Psoas muscle (tissue), 8 donors: ENCODE data around the gene CARHSP1. TPM values are rescaled to one million over a fixed set of nuclear protein-coding genes. Genes with fewer than 3 reads are reported as not detected.

ENCODE experiments used
- ATAC-seq, 4 donors: fragments of 200-7000 bp; cut with Tn5 transposase; one replicate each; pipeline ENCODE4 v1.9.1; 2020; ENCODE audit warnings: moderate library complexity in 3 of 4, mild to moderate bottlenecking in 2 of 4
- DNase-seq, 2 donors: peaks; one replicate each; pipeline ENCODE4 v3.0.0-alpha.2; 2020
- H3K27ac ChIP-seq: fragments of 200-600 bp; one replicate; pipeline ENCODE4 v1.8.0; 2022
- H3K27me3 ChIP-seq, 3 donors: fragments of 200-600 bp in 1 of 3; one replicate each; pipeline versions ENCODE4 v1.6.1 to v1.8.0; 2013 to 2022; ENCODE audit warnings: low read length in 2 of 3, mild to moderate bottlenecking in 2 of 3, moderate library complexity in 1 of 3; ENCODE audit not compliant: insufficient read depth in 3 of 3
- H3K36me3 ChIP-seq, 2 donors: fragments of 200-600 bp in 1 of 2; one replicate each; pipeline versions ENCODE4 v1.6.1 to v1.8.0; 2013 to 2022; ENCODE audit warnings: low read depth in 1 of 2, mild to moderate bottlenecking in 1 of 2, moderate library complexity in 1 of 2; ENCODE audit not compliant: insufficient read depth in 1 of 2
- H3K4me1 ChIP-seq: fragments of 200-600 bp; one replicate; pipeline ENCODE4 v1.8.0; 2022
- H3K4me3 ChIP-seq: fragments of 200-600 bp; one replicate; pipeline ENCODE4 v1.8.0; 2022; ENCODE audit warnings: mild to moderate bottlenecking
- H3K9me3 ChIP-seq: fragments of 200-600 bp; one replicate; pipeline ENCODE4 v1.8.0; 2022
- WGBS, 3 donors: extraction: QIAGEN DNeasy Blood & Tissue Kit; methylation state at CpG; one replicate each; pipeline versions ENCODE4 v1.1.6 to v1.1.7; 2013; 5-methylcytosine and 5-hydroxymethylcytosine counted together
- intact Hi-C, 2 donors: fragments of 100-400 bp; cut with DNase I; formaldehyde crosslinking; loops; one replicate each; pipeline versions ENCODE4 v1.11.0 to v1.14.2; 2022
- polyA plus RNA-seq, 3 donors: library from polyadenylated mRNA; stranded (reverse); fragments of 200-250 nt; gene quantifications; one replicate each; pipeline ENCODE4 v1.2.3, GENCODE V29; 2013
- total RNA-seq, 4 donors: library from RNA; stranded (reverse); fragmentation: NEBNext Ultra II Directional in 2 of 4; extraction: Animal tissue kit (Norgen Biotek cat#: 25700) in 2 of 4; gene quantifications; one replicate each; pipeline versions ENCODE4 v1.2.1 to v1.2.4, GENCODE V29; 2021 to 2023
- TF ChIP-seq, protein P1 (sequence below): fragments of 200-600 bp; IDR thresholded peaks from one replicate; pipeline ENCODE4 v1.8.0; 2022; ENCODE audit warnings: antibody characterized with exemption
- donor health status: healthy with polysubstance abuse.
- donor health status: DM: no; HTN: no; CAD: no; lungs with moderate emphysema.
- donor health status: Bipolar disorder and iron deficiency.
- donor health status: healthy.
- donor health status: DM: yes; HTN: yes; CAD: no.
- donor health status: DM: no; HTN: no; CAD: no.
- donor health status: DM: no; HTN: no; CAD: no.
- donor health status: DM: yes; HTN: yes; CAD: no.

Gene CARHSP1
- total and polyA plus RNA-seq, 7 donors: 9.8 to 23.0 (median 16.6) TPM

- Histone ChIP-seq H3K27ac (no peak overlapping the region), H3K9me3 (no peaks in the 10 kb centered on the region), H3K27me3 (peaks cover 0 to 5% (median 0%) of the 10 kb centered on the region in 3 donors), H3K36me3 (peaks cover 4 to 26% of the 10 kb centered on the region in 2 donors), H3K4me3 (no peak overlapping the region), H3K4me1 (peaks cover 2% of the 10 kb centered on the region)
- WGBS, 3 donors: 88 to 91% (median 90%) methylated on average over 31 of the region's 31 CpGs
- intact Hi-C loops: no loop called here
- peak in 1 of 2 donors; percentile 46 for DNase-seq
- TF ChIP-seq, protein P1, sequence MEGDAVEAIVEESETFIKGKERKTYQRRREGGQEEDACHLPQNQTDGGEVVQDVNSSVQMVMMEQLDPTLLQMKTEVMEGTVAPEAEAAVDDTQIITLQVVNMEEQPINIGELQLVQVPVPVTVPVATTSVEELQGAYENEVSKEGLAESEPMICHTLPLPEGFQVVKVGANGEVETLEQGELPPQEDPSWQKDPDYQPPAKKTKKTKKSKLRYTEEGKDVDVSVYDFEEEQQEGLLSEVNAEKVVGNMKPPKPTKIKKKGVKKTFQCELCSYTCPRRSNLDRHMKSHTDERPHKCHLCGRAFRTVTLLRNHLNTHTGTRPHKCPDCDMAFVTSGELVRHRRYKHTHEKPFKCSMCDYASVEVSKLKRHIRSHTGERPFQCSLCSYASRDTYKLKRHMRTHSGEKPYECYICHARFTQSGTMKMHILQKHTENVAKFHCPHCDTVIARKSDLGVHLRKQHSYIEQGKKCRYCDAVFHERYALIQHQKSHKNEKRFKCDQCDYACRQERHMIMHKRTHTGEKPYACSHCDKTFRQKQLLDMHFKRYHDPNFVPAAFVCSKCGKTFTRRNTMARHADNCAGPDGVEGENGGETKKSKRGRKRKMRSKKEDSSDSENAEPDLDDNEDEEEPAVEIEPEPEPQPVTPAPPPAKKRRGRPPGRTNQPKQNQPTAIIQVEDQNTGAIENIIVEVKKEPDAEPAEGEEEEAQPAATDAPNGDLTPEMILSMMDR: no peak
- ATAC-seq: no peak
Measured at GRCh38 chr16:8858994-8859912, 9.6 kb downstream of the CARHSP1 start.

DNA sequence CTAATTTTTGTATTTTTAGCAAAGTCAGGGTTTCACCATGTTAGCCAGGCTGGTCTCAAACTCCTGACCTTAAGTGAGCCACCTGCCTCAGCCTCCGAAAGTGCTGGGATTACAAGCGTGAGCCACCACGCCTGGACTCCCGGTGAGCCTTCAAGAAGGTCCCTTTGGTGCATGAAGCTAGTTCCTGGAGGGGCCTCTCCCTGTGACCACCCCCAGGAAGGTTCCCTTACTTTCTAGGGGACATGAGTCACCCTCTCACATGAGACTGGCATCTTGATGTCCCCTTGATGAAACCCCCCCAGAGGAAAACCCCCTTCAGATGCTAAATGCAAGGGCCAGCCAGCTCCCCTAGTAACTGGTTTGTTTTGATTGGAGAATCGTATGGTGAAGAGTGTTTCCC is 12.8 kb downstream of the CARHSP1 start:
- TF ChIP-seq, protein P1: no peak
- Histone ChIP-seq H3K27ac (no peak overlapping the region), H3K36me3 (peaks cover 4 to 50% of the 10 kb centered on the region in 2 donors), H3K27me3 (no peaks in the 10 kb centered on the region), H3K4me1 (no peaks in the 10 kb centered on the region), H3K4me3 (no peak overlapping the region), H3K9me3 (no peaks in the 10 kb centered on the region)
- no peak for DNase-seq
- WGBS, 3 donors: 52 to 70% (median 68%) methylated on average over 5 of the region's 5 CpGs
- ATAC-seq: no peak
- intact Hi-C loops: no loop called here

DNA sequence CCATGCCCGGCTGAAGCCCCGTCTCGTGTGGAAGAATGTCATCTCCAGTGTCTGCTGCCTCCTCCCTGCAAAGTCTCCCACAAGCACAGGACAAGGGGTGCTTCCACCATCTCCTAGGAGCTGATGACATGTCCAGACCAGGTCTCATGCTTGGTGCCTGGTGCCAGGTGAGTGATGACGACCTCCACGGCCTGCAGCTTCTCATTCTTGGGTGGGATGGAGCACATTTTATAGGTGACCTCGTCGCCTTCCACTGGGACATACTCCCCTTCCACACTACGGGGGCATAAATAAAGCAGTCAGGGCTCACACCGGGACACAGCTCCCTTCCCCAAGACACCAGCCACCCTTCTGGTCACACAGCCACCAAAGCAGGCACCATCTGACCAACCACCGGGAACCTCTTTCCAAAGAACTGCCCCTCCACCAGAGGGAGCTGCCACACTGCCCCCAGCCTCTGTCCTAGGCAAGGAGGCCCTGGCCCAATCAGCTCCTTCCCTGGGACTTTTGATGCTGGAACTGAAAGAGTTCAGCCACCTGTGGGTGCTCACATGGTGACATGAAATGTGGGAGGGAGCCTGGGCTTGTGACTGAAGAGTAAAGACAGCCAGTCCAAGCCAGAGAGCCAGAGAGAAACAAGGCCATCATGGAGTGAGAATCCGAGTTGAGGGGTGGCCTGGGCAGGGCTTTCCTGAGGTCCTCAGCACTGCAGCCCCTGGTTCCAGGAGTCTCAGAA is 13.6 kb downstream of the CARHSP1 start:
- no peaks in the 10 kb centered on the region for H3K9me3 ChIP-seq
- H3K27ac ChIP-seq: no peak overlapping the region
- peaks cover 4 to 58% of the 10 kb centered on the region in 2 donors for H3K36me3 ChIP-seq
- no peaks in the 10 kb centered on the region for H3K27me3 ChIP-seq
- DNase-seq (no peak), ATAC-seq (no peak)
- TF ChIP-seq, protein P1: no peak
- no peak overlapping the region for H3K4me3 ChIP-seq
- intact Hi-C loops: no loop called here
- H3K4me1 ChIP-seq: no peaks in the 10 kb centered on the region
- WGBS, 3 donors: 88 to 94% (median 90%) methylated on average over 11 of the region's 11 CpGs

DNA sequence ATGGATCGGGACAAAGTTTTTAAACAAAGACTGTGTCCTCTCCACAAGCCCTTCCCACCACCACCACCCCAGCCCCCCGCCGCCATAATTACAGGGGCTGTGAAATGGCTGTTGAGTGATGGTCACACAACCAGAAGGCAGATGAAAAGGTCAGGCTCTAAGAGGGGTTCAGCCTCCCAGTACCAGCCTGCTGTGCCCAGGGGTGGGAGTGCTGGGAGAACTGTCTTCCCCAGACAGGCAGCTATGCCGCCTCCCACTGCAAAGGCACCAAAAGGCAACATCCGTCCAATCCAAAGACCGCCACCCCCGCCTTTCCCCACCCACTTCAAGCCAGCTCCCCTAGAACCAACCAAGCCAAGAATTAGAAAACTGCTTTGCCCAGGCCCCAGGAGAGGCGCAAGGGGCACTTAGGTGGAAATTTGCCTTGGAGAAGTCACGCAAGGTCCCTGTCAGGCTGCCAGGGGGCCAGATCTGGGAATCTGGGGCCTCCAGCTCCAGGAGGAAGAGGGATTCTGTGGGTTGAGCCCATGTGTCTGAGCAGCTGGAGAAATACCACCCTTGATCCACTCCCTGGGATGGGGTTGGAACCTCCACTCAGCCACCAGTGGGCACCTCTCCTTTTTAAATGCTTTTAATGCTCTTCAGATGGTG is 14.4 kb downstream of the CARHSP1 start:
- TF ChIP-seq, protein P1: no peak
- Histone ChIP-seq H3K9me3 (no peaks in the 10 kb centered on the region), H3K36me3 (peaks cover 4 to 66% of the 10 kb centered on the region in 2 donors), H3K4me3 (no peak overlapping the region), H3K4me1 (no peaks in the 10 kb centered on the region), H3K27me3 (no peaks in the 10 kb centered on the region), H3K27ac (no peak overlapping the region)
- ATAC-seq (no peak), DNase-seq (no peak)
- intact Hi-C loops: no loop called here
- 91 to 93% (median 93%) methylated on average over 9 of the region's 9 CpGs for WGBS, 3 donors
